ENCODE measurements around the gene RANGRF.

The RANGRF gene

DNA sequence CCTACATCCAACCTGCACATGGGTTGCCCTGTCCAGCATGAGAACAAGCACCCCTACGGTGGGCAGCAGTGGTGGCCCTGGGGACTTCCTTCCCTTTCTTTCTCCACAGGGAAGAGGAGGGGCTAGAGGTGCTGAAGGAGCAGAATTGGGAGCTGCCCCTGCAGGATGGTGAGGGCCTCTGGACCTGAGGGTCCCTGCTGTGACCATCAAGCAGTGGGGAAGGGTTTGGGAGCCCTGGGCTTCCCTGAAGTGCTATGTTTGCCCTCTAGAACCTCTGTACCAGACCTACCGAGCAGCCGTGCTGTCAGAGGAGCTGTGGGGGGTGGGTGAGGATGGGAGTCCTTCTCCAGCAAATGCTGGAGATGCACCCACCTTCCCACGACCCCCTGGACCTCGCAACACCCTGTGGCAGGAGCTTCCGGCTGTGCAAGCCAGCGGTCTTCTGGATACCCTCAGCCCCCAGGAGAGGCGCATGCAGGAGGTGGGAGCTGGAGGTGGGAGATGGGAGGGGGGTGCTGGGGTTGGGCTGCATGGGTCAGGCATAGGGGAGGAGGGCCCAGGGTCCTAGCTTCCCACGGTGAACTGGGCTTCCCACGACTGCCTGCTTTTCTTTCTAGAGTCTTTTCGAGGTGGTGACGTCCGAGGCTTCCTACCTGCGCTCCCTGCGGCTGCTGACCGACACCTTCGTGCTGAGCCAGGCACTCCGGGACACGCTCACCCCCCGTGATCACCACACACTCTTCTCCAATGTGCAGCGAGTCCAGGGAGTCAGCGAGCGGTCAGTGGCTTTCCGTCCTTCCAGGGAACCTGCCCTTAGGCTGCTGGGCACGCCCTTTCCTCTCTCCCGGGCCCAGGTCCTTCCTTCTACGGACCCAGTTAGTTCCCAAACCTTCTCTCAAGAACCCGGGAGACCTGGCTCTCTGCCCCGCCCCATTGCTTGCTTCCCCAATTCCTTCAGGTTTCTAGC is 26.6 kb downstream of the RANGRF start:
- no peak for DNase-seq

DNA sequence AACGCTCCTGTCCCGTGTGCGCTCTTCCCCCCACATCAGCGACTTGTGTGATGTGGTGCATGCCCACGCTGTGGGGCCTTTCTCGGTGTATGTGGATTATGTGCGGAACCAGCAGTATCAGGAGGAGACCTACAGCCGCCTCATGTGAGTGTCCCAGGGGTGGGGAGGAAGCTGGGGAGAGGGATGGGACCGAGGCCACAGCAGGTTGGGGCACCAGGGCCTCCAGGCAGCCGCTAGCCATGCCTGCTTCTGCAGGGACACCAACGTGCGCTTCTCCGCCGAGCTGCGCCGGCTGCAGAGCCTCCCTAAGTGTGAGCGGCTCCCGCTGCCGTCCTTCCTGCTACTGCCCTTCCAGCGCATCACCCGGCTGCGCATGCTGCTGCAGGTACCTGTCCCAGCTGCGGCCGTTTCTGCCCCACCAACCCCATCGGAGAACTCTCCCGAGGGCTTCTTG is 27.3 kb downstream of the RANGRF start:
- DNase-seq: no peak

DNA sequence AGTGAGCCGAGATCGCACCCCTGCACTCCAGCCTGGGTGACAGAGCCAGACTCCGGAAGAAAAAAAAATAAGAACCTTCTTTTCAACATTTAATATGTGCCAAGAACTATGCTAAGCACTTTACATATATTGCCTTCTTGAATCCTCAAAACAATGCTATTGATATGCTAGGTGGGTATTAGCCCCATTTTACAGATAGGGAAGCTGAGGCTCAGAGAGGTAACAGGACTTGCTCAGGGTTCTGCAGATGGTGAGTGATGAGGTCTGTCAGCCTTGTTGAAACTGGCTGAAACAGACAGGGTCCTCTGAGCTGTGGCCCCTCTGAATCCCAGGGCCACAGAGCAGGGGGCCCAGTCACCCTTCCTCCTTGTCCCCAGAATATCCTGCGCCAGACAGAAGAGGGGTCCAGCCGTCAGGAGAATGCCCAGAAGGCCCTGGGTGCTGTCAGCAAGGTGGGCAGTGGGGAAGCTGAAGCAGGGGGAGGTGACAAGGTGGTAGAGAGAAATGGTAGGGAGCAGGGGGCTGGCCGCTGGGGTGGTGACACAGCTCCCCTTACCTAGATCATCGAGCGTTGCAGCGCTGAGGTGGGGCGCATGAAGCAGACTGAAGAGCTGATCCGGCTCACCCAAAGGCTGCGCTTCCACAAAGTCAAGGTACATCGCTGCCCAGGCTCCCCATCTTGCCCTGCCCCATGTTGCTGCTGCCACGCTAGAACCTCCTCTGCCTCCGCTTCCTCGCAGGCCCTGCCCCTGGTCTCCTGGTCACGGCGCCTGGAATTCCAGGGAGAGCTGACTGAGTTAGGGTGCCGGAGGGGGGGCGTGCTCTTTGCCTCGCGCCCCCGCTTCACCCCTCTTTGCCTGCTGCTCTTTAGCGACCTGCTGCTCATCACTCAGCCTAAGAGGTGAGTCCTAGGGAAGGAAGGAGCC is 29.8 kb downstream of the RANGRF start:
- no peak for DNase-seq

GRCh38 chr17:8320262-8320661 is 31.8 kb downstream of the RANGRF start:
- no peak for DNase-seq

DNA sequence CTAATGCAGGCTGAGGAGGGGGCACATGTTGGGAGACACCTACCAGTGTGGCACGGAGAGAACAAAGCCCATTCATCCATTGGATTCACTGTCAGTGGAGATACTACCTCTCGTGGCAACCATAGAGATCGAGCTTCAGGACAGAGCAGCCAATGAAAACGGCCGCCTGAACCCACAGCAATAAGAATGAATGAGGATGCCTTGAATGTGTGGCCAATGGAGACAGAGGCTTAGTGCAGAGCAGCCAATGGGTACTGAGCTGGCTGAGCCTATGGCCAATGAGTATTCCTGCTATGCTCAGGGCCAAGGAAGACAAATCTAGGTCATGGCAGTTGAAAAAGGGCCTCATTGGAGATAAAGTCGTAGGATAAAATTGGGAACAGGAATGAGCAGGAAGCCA is 32.5 kb downstream of the RANGRF start:
- DNase-seq: no peak

DNA sequence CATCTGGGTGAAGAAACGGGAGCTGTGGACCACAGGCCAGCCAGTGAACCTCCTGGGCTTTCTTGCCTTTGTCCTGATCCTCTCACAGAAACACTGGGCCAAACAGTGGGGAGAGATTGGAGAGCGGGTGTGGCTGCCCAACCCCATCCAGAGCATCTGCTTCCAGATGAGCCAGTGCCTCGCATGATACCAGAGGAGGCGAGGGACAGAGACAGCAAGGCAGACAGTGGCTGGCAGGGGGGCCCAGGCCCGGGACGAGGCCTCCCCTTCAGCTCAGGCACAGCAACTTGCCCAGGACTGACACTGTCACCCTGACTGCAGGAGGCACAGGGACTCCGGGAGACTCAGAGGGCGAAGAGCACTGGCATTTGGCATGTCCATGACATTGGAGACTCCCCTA is 33.6 kb downstream of the RANGRF start:
- DNase-seq: no peak

DNA sequence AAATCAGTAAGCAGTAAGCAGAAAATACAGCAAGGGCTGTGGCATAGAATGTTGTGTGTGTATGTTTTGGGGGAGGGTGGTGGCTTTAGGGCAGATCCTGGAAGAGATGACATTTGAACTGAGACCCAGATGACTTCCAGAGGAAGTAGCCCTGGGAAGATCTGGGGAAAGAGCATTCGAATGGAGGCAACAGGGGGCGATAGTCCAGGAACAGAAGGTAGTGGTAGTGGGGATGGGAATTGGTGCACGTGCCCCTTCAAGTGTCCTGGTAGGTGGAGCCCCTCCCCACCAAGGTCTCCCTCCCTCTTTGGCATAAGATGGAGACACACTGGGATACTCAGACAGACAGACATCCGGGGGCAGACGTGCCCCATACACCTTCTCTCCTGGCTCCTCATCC is 35.7 kb downstream of the RANGRF start:
- no peak for DNase-seq

GRCh38 chr17:8324923-8325322 is 36.5 kb downstream of the RANGRF start:
- no peak for DNase-seq

DNA sequence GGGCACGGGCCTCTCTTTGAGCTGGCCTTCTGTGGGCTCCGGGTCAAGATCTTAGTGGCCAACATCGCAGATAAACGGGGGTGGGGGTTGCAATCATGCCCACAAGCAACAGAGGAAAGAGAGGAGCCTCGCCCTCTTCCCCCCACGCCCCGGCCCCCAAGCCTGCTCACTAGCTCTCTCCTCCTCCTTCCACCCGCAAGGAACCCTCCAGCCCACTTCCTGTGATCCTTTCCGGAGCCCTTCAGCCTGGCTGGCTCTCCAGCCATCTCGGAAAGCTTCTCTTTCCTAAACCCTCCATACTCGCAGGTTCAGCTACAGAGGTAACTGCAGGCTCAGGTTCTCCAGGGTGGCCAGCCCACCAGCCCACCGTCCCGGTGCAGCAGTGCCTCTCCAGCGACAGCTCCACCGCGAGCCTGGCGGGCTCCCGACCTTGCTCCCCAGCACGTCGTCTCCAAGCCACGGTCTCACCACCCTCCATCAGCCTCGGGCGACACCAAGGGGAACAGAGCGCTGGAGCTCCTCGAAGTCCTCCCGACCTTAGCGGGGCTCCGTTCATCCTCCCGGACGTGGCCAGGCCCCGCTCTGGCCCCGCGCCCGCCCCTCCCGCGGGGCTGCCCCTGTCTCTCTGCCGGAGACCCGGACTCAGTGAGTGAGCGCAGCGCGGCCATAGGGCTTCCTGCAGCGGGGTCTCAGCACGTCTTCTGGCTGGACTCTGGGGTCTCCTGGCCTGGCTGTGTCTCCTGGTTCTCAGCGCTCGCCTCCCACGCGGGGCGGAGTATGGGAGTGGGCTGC is 38.2 kb downstream of the RANGRF start:
- no peak for DNase-seq

DNA sequence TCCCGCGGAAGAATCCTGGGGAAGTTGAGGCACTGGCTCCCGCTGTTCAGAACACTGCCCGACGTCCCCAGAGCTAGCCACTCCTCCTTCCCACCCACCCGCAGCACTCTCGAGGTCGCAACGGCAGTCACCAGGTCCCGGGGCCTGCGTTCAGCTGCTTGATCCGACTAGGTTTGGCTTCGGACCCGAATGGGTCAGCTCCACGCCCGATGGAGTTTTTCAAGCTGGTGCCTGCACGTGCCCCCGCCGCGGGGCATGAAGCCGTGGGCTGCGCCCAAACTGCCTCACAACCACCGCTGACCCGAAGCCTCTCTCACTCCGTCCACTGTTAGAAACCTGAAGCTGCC is 38.8 kb downstream of the RANGRF start:
- DNase-seq: no peak

GRCh38 chr17:8332128-8332527 is 43.7 kb downstream of the RANGRF start:
- no peak for DNase-seq

DNA sequence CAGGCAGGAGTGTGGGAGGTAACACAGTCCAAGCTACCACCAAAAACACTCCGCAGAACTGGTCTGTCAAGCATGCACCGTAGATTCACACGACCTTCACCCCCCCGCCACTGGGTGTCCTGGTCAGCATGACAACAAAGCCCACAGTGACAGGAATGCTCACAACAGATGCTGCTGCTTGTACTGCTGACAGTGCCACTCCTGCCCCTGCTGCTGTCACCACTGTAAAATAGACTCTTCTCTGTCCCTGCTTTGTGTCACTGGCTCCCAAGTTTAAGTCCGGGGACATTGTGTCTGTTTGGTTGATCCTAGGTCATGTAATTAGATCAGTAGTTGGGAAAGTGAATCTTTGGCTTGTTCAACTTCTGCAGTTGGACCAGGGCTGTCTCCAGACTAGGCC is 44.2 kb downstream of the RANGRF start:
- no peak for DNase-seq

GRCh38 chr17:8333281-8333680 is 44.8 kb downstream of the RANGRF start:
- no peak for DNase-seq

DNA sequence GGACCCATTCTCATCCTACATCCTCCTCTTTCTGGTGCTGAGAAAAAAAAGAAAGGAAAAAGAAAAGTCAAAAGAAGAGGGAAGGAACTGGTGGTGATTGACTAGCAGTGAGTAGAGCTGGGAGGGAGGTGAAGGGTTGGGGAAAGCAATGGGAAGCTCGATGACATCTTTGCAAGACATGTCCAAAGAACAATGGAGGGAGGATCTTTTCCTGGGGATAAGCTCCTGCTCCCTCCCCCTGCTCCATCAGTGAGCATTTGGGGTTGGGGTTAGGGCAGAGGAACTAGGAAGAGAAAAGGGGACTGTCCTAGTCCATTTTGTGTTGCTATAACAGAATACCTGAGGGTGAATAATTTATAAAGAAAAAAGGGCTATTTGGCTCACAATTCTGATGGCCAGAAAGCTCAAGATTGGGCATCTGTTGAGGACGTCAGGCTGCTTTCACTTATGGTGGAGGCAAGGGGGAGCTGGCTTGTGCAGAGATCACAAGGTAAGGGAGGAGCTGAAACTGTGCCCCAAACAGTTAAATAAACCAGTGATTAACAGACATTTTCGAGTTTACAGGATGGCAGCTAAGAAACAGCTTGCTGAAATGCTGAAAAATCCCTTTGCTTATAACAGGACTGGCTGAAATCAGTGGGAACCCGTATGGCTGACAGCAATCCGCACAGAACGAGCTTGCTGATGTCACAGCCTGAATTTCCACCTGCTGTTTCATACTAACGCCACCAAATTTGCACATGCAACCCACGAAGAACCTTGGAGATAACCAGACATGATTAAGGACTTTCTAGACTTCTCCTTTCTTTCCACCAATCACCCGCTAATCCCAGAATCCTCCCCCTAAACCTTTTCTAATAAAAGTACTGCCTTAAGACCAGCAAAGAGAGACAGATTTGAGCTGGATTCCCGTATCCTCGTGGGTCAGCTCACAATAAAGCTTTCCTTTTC is 49.6 kb downstream of the RANGRF start:
- DNase-seq: no peak

DNA sequence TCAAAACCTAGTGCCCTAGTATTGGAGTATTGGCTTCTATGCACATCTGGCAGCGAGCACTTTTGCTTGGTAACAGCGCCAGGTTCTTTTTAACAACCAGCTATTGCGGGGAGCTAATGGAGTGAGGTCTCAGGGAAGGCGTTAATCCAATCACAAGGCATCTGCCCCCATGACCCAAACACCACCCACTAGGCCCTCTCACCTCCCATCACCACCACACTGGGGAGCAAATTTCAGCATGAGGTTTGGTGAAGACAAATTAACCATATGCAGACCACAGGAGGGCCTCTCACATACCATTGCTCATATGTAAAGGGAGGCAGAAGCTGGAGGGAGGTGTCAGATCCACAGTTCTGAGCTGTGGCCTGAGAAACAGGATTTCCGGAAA is 50.3 kb downstream of the RANGRF start:
- no peak for DNase-seq

- DNase-seq: no peak
These were observed 51.1 kb downstream of the RANGRF start, which contains the start of gene ODF4 for GRCh38 chr17:8339540-8339939. Gene ODF4 (plus strand): TSS chr17:8339840. CDS start chr17:8340052, 212 bp downstream.
